NCI-H748 (cell line): ENCODE results near the gene HNRNPCL1.
"Not testable (repeated sequence)": the region's sequence is repeated elsewhere in the genome, so short reads cannot be mapped to it uniquely, and the experiment has no call there.

Source experiments
- DNase-seq: peaks from one replicate; lab custom pipeline; 2025; ENCODE audit not compliant: unreplicated experiment; lab: John Stamatoyannopoulos, UW

HNRNPCL1 gene

DNA sequence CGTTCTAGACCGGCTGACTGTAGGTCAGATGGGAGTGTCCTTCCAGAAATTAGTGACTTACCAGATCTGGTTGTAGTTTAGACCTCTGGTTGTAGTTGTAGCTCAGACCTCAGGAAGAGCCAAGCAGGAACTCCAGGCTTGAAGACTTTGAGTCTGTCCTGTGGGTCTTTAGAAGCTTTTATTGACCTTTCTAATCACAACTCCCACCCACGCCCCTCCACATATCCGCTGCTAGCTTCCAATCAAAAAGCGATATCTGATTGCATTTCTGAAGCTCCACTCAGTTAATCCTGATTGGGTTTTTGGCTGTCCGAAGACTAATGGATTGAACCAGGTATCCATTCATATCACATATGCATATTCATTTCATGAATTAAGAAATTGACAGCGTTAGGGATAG is at the start of gene HNRNPCL1:
TSS of gene HNRNPCL1 (minus strand) at position 101 of the 400 bp plus-strand sequence. CDS start 431 bp downstream, outside the sequence.
- DNase-seq: not testable (repeated sequence)

GRCh38 chr1:12898170-12898569 is 49.6 kb upstream of the HNRNPCL1 start, which contains the start of gene PRAMEF10:
Gene PRAMEF10, minus strand, starts transcription at chr1:12898270. Its CDS starts 2,423 bp downstream, at chr1:12895847.
- DNase-seq: not testable (repeated sequence)

GRCh38 chr1:12886101-12886500 is 37.6 kb upstream of the HNRNPCL1 start, which contains the start of gene PRAMEF4:
Gene PRAMEF4, minus strand, starts transcription at chr1:12886201. Its CDS starts 2,807 bp downstream, at chr1:12883394.
- DNase-seq: not testable (repeated sequence)

GRCh38 chr1:12878453-12878852 is 29.9 kb upstream of the HNRNPCL1 start:
- DNase-seq: not testable (repeated sequence)

DNA sequence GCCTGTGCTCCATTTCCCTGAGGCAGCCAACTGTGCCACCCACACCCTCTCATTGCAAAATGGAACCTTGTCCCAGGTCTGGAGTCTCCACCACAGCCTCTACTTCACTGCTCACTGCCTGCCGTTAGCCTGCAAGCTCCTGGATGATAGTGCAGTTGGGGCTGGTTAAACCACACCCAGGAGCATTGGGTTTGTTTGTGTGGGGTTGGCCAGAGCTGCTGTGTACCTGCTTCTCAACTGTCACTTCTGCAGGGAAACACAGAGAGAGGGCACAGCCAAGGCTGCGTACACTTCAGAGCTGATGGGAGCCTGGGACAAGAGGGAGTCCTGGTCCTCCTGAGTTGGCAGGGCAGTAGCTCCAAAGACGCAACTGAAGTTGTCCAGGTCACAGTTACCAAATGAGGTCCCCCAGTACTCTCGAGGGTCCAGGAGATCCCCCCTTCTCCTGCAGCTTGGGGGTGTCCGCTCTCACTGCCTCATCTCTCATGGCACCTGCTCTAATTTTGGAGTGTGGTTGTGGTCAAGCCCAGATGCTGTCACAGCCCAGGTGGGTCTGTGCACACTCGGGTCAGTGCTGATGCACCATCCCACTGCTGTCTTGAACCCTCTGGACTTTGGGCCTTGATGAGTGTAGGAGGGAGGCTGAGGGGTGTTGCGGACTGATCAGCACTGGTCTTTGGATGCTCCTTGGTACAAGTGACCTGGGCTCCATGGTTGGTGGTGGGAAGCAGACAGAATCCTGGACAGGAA is 14.8 kb upstream of the HNRNPCL1 start:
- not testable (repeated sequence) for DNase-seq

GRCh38 chr1:12856786-12857185 is 8.3 kb upstream of the HNRNPCL1 start, which contains the start of gene PRAMEF2:
Gene PRAMEF2, plus strand, starts transcription at chr1:12857086. Its CDS starts 1,924 bp downstream, at chr1:12859010.
- not testable (repeated sequence) for DNase-seq

GRCh38 chr1:12851779-12852178 is 3.3 kb upstream of the HNRNPCL1 start:
- DNase-seq: no peak

- DNase-seq: not testable (repeated sequence)
These were observed 15.3 kb downstream of the HNRNPCL1 start for GRCh38 chr1:12833251-12833650.

DNA sequence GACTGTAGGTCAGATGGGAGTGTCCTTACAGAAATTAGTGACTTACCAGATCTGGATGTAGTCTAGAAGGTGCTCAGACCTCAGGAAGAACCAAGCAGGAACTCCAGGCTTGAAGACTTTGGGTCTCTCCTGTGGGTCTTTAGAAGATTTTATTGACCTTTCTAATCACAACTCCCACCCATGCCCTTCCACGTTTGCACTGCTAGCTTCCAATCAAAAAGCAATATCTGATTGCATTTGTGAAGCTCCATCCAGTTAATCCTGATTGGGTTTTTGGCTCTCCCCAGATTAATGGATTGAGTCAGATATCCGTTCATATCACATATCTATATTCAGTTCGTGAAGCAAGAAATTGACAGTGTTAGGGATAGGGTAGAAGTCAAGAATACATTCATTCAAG is 17.2 kb downstream of the HNRNPCL1 start, which contains the start of gene PRAMEF11:
TSS of gene PRAMEF11 (minus strand) at position 101 of the 400 bp plus-strand sequence. CDS start 2,621 bp downstream, outside the sequence.
- not testable (repeated sequence) for DNase-seq

- peak; percentile 2 for DNase-seq
These were observed 29.5 kb downstream of the HNRNPCL1 start for GRCh38 chr1:12819061-12819460.

GRCh38 chr1:12811409-12811784 is 37.1 kb downstream of the HNRNPCL1 start:
- no peak for DNase-seq

DNA sequence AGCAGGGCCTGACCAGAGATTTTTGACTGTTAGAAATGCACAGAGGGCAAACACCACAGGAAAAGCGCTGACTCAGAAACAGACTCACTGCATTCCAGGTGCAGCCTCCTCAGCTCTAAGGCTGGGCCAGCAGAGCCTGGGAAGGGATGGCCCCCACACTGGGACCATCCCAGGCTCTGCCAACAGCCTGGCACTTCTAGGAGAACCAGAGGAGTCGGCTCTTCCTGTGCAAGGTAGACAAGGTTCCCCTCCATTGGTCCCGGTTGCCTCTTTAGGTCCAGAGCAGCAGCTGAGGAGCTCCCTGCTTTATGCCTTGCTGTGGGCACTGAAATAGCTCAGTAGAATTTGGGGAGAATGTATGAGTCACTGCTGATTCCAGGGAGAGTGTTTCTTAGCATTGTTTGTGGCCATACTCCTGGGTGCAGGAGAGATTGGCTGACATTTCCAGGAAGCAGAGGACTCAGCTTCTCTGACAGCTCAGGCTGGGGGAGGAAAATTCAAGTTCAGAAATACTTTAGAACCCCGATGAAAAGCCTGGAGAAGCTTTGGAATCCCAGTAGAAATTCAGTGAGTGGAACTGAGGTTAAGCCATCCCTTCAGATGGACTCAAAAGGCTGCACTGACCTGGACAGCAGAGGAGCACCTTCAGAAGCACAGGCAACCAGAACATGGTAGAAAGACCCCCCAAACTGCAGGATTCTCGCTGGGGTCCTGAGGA is 37.7 kb downstream of the HNRNPCL1 start:
- DNase-seq: no peak

DNA sequence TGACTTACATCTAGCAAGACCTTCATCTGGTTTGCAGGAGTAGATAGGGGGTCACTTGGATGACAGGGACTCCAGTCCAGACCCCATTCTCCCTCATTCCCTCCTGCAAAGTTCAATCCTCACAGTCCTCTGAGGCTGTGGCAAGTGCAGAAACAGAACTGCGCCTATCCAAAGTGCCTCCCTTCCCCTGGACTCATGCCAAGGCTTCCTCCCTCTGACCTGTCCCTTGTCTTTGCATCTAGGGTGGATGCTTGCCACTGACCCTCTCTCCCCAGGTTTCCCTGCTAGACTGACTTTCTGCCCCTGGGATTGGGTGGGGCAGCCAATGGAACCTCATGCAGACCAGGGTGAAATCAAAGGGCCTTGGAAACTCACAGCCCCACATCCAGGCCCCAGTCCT is 38.6 kb downstream of the HNRNPCL1 start:
- DNase-seq: no peak

DNA sequence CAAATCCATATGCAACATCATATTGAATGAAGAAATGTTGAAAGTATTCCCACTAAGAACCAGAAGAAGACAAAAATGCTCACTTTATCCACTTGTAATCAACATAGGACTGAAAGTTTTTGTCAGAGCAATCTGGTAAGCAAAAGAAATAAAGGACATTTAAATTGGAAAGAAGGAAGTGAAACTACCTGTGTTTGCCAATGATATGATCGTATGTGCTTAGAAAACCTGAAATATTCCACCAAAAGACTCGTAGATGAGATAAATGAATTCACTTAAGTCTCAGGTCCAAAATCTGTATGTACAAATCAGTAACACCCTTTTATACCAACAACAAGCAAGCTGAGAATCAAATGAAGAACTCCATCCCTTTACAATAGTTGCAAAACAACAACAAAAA is 48.8 kb downstream of the HNRNPCL1 start:
- no peak for DNase-seq

DNA sequence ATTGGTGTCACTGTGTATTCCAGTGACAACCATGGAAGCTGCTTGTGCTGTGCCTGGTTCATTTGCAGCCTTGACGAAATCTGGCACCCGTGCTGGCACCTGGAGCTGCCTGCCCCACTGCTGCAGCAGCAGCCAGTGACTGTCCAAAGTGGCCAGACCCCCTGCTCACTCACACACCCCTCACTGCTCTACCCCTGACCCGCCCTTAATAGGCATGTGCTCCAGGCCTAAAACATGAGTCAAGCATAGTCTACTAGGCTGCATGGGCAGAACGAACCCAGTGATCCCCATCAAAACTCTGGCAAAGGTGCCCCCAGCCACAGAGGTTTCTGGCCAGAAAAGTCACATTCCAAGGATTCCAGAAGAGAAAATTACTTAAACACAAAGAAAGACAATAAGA is 49.6 kb downstream of the HNRNPCL1 start:
- DNase-seq: no peak
